GM19463 (cell line): ENCODE data around the gene RBM38.
A peak's percentile ranks its signal among the peaks of the same experiment; 100 is the strongest.
"Not testable (repeated sequence)": the region's sequence is repeated elsewhere in the genome, so short reads cannot be mapped to it uniquely, and the experiment has no call there.

ENCODE experiments used
- ATAC-seq: cut with Tn5 transposase; IDR thresholded peaks from one replicate; pipeline ENCODE4 v1.9.1; 2021; ENCODE audit warnings: mild to moderate bottlenecking, moderate library complexity; ENCODE audit not compliant: unreplicated experiment

Gene RBM38

DNA sequence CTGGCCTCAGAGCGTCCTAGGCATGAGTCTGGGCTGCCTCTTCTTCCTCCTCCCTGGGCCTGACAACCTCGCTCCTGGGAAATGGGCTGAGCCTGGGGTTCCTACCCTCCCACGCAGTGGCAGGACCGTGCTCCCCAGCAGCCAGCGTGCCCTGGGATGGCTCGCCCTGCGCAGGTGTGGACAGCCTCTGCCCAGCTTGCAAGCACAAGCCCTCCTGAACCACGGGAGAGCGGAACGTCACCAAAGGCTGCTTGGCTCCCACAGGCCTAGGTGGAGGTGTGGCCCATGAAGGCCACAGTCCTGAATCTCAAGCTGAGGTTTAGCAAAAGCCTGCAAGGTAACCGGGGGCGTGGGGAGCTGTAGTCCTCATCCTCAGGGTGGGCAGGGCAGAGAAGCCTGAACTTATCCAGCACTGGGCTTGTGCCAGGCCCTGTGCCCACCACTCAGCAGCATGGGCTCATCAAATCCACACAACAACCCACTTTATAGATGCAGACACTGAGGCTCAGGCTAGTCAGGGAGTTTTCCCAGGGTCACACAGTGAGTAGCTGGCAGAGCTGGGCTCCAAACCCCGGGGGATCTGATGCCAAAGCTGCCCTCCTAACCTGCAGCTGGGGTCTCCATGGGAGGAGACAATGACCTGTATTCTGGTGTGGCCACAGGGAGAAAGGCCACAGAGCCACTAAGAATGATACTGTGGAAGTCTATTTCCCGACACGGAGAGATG is 25.3 kb downstream of the RBM38 start:
- ATAC-seq = no peak

DNA sequence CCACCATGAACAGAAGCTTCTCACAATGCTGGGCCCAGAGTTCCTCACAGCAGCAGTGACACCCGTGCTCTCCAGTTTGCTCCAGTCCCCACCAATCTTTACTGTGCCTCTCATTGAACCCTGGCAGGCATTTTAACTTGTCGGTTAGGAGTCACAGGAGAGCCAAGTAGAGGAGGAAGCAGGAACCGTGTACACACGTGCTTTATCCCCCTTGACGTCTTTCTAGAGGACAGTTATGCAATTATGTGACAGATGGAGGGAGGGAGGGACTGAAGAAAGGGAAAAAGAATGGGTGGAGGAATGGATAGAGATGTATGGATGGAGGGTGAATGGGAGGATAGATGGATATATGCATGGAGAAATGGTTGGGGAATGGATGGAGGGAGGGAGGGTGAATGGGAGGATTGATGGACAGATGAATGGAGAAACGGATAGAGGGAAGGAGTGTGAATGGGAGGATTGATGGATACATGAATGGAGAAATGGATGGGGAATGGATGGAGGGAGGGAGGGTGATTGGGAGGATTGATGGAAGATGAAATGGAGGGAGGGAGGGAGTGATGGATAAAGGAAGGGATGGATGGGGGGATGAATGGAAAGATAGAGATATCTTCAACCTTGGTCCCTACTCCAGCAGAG is 26.0 kb downstream of the RBM38 start:
- ATAC-seq = no peak

DNA sequence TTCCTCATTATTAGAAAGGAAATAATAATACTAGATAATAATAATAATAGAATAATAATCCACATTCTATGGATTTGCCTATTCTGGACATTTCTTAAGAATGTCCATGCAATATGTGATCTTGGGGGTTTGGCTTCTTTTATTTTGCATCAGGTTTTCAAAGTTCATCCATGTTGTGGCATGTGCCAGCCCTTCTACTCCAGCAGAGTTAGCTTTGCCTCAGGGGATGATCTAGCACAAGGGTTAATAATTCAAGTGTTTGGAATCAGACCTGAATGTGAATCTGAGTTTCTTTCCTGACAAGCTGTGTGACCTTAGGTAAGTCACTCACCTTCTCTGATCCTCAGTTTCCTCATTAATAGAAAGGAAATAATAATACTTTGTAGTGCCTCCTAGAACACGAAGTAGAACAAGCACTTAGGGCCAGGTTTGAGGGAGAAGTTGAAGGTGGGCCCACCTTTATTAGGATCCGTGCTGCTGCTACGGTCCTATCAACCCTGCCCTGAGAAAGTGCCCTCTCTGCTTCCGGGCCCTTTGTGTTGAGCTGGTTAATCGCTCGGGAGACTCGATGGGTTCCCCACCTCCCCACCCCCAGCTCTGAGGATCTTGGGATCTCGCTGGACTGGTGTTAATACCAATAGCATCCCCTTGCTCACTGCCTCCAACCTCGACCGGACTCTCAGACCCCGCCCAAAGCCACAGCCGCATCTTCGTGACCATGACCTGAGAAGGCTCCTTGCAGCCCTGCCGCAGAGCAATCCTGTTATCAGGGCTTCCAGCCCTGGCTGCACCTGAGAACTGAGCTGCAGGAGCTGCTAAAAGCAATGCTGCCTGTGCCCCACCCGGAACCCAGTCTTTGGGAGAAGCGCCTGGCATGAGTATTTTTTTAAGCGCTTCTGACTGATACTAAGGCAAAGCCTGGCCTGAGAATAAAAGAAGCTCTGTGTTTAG is 26.9 kb downstream of the RBM38 start:
- no peak for ATAC-seq

DNA sequence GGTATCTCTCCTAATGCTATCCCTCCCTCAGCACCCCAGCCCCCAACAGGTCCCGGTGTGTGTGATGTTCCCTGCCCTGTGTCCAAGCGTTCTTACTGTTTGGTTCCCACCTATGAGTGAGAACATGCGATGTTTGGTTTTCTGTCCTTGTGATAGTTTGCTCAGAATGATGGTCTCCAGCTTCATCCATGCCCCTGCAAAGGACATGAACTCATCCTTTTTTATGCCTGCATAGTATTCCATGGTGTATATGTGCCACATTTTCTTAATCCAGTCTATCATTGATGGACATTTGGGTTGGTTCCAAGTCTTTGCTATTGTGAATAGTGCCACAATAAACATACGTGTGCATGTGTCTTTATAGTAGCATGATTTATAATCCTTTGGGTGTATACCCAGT is 28.3 kb downstream of the RBM38 start:
- not testable (repeated sequence) for ATAC-seq

DNA sequence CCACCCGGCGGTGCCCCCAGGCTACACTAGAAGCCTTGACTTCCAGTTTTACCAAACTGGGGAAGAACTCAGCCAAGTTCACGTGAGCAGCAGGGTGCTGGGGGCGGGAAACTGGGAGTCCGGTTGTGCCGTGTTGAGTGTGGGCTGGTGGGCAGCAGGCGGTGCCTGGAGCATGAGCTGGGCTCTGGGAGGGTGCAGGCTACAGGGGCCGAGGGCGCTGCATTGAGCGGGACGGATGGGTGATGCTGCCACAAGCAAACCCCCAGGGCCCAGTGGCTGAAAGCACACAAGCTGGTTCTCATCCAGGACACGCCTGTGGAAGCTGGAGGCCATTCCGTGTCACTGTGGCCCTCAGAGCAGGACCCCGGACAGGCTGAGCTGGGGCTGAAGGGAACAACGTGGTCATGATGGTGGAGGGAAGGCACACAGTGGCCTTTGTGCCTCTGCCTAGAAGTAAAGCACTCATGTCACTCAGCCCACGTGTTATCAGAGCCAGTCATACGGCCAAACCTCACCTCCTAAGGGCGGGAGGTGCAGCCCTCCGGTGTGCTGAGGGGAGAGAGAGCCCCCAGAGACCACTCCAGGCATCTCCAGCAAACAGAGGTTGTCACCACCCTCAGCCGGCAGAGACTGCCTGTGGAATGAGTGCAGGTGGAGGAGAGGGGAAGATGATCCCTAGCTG is 29.5 kb downstream of the RBM38 start:
- ATAC-seq = no peak

DNA sequence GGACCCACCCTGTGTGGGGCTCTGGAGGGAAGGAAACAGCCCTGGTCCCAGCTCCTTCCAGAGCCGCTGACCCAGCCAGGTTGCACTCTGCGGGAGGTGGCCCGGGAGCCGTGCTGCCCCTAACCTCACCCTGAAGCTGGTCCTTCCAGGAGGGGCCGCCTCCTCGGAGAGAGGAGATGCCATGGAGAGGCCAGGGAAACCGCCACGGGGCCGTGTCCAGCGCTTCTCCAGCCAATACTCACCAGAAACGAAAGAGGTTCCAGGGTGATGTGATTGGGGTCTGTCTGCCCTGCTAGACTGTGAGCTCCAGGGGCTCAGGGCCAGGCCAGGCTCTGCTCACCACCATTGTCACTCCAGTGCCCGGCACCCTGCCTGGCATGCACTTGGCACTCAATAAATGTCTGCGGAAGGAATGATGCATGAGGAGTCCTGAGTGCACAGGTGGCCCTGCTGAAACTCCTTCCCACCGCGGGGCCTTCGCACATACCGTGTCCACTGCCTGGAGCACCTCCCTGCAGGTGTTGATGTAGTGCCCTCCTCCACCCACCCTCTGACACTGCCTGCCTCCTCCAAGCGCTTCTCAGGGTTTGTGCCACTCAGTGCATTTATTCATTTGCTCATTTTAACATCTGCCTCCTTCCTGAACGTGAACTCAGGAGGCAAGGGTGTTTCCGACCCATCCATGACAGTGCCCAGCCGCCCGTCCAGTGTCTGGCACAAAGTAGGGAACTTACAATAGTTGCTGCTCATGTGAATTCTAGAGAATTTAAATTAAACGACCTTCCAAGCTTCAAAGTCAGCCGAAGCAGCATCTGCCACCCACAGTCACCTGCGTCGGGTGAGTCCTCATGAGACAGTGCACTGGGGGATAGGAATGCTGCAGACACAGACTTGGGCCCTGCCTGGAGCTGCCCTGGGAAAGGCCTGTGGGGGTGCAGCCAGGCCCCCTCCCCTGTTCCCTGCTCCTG is 30.3 kb downstream of the RBM38 start:
- ATAC-seq = no peak

DNA sequence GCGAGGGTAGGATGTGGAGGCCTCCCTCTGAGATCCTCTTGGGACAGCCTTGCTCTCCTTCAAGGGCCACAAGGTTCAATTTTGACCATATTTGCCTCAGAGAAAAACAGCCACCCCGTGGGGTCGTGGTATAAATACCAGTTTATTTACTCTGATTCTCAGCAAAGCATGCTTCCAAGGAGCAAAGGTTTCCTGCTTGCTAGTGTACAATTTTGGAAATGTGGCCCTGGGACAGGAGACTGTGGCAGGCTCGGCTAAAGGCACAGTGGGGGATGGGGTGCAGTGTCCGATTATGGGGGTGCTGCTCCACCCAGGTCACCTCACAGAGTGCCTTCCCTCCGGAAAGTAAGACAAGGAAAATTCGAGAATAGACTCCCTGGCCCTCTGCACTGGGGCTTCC is 31.1 kb downstream of the RBM38 start:
- ATAC-seq = no peak

DNA sequence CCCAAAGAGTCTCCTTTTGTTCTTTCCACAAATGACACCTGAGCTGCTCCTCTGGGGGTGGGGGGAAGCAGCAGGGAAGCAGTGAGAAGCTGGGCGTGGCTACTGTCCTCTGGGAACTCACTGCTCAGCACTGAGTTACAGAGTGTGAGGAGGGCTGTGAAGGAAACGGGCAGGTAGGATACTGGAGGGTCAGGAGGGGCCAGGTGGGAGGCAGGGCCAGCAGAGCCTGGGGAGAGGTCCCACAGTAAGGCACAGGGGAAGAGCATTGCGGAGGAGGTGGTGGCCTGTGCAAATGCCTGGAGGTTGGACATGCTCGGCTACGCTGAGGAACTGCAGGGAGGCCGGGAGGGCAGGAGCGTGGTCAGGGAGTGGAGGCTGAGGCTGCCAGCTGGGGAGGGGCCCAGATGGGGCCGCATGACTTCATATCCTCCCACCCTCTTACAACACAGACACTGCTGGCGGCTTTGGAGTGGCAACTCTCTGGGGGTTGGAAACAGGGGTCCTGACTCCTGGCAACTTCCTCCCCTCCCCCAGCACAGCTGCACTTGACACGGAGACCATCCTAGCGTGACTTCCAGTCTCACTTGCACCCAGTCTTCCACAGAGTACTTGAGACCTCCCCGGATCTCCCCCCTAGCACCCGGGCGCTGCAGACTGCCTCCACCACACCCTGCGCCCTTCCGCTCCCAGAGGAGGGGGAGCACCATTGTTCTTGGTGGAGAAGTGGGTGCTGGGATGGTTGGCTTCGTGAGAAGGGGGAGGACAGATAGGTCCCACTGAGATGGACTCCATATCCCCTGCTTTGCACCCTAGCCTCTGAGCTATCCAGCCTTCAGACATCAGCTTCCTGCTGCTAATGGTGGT is 34.2 kb downstream of the RBM38 start:
- no peak for ATAC-seq

DNA sequence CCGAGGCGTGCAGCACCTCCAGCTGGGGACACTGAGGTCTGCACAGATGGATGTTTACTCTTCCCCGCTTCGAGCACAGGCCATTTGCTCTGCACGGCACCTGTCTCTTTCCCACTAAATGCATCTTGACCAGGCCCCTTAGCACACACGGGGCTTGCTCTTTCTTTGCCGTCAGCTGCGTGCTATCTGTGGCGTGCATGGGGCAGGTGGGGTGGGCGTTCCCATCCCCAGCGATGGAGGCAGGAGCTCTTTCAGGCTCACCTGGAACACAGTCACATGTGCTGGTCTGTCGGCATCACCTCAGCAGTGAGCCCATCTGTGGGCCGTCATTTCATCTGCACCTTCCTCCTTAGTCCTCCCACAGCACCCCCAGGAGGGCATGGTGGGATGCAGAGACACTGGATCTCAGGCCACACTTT is 35.1 kb downstream of the RBM38 start:
- ATAC-seq = no peak

DNA sequence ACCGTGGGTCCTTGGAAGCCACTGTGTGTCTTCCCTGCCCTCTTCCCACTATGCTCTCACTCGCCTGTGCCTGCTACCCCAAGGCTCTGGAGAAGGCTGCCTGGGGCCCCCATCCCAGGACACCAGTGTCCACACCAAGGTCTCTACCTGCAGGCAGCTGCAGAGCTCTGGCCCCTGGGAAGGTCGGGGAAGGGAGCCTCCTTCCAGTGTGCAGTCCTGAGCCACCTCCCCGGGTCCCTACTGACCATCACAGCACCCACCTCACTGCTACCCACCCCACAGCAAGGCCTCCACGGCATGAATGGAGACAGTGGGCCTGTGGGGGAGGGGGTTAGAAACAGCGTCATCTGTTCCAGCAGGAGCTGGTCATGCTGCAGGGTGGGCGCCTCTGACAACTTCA is 35.6 kb downstream of the RBM38 start:
- ATAC-seq = no peak

DNA sequence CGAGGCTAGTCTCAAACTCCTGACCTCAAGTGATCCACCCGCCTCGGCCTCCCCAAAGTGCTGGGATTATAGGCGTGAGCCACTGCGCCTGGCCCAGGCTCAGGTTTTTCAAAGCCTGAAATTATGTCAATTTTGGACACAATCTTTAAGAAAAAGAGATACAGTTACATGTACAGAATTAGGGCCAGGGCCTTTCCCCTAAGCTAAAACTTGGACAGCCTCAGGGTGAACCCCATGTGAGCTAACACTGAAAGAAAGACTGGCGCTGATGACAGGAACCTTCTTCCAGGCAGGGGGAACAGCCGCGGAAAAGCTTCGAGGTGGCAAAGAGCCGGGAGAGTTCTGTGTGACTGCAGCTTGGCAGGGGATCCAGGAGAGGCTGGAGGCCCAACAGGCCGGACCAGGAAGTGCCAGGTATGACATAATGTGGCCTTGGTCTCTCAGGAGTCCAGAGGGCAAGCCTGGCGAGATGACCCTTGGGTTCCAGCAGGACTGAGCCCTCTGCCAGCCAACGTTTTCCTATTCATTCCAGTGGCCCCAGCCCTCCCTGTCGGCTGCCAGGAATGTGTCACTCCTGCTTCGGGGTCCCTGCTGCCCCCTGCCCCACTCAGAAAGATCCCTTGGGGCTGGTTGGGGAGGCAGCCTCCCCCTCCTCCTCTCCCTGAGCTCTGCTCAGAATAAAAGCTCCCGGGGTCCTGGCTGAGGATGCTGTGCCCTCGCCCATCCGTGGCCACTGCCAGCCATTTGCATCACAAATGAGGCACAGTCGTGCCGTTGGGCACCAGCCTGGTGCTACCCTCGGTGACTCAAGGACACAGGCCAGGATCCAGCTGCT is 37.3 kb downstream of the RBM38 start:
- no peak for ATAC-seq

DNA sequence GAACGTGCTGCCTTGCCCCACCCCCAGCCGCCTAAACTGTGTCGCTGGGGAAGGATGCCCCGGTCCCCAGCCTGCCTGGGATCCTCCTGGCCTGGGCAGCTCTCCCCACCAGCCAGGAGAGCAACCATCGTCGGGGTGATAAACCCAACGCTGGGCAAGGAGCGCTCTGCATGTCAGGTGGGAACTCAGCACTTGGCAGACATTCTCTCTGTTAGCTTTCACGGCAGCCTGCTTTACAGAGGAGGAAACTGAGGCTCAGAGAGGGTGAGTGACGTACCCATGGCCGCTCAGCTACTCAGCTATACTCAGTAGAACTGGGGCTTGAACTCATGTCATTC is 37.9 kb downstream of the RBM38 start:
- ATAC-seq = no peak

DNA sequence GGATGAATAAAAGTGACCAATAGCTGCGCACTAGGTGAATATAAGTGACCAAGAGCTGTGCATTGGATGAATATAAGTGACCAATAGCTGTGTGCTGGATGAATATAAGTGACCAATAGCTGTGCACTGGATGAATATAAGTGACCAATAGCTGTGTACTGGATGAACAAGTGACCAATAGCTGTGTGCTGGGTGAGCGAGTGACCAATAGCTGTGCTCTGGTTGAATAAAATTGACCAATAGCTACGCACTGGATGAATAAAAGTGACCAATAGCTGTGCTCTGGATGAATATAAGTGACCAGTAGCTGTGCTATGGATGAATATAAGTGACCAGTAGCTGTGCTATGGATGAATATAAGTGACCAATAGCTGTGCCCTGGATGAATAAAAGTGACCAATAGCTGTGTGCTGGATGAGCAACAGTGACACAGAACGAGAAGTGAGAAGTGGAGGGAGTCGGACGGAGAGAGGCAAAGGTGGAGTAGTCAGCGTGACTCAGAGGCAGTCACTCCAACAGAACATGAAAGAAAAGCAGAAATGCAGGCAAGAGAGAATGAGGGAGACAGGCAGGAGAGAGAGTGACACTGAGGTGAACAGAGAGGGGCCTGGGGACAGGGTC is 38.5 kb downstream of the RBM38 start:
- no peak for ATAC-seq

DNA sequence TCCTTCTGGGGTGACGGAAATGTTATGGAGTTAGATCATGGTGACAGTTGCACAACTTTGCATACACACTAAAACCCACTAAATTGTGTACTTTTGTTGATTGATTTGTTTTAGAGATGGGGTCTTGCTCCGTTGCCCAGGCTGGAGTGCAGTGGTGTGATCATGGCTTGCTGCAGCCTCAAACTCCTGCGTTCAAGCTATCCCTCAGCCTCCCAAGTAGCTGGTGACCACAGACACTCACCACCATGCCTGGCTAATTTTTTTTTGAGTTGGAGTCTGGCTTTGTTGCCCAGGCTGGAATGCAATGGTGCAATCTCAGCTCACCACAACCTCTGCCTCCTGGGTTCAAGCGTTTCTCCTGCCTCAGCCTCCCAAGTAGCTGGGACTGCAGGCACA is 39.0 kb downstream of the RBM38 start:
- ATAC-seq = not testable (repeated sequence)

DNA sequence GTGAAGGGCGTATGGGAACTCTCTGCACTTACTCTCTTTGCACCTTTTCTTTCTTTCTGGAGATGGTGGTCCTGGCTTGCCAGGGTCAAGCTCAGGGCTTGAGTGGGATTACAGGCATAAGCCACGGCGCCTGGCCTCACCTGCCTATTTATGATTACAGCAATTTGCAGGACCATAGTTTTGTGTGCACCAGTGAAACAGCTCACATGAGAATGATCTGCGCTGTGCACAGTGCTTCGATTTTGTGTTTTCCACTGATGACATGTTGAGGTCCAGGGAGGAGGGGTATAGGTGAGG is 40.3 kb downstream of the RBM38 start:
- ATAC-seq = no peak

DNA sequence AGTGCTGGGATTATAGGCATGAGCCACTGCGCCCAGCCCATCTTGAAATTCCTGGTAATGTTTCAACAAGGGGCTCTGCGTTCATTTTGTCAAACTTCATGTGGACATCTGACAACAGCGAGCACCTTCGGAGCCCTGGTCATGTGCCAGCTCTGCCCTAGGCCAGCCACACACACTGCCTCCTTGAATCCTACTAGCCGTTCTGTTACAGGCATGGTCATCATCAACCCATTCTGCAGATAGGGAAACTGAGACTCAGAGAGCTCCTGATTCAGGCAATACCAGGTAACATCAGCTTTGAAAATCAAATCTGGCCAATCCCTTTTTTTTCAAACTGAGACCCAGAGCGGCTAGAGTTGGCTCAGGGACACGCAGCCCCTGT is 41.3 kb downstream of the RBM38 start:
- no peak for ATAC-seq

DNA sequence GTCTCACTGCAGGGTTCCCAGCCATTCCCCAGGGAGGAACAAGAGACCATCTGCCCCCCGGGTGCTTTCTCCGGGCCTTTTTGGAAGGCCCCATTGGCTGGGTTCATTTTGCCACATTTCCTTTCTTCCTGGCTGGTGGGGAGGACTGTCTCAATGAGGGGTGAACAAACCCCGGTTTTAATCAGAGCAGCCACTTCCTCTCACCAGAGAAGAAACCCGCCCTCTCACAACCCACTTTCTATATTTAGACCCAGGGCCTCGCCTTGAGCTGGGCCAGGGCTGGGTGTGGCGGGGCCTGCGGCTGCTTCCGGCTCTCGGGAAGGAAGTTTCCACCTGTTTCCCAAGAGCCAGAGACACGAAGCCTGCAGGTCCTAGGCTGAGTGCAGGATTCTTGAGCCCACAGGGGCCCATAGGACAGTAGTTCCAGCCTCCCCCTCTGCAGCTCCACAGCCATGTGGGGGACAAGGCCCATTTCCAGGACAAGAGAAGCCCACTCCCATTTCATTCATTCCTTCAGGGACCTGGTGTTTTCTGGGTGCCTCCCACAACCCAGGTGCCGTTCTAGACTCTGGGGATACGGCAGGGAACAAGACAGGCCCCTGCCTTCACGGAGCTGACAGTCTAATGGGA is 41.8 kb downstream of the RBM38 start:
- peak; percentile 84 for ATAC-seq
